Body of pancreas (tissue), 4 donors: ENCODE results near the gene SPSB2. TPM values are rescaled to one million over a fixed set of nuclear protein-coding genes. Genes with fewer than 3 reads are reported as not detected.
"Not testable (repeated sequence)": the region's sequence is repeated elsewhere in the genome, so short reads cannot be mapped to it uniquely, and the experiment has no call there.

ENCODE experiments used
- ATAC-seq: fragments of 150-250 bp; one replicate; pipeline ENCODE4 v1.9.1; 2016
- DNase-seq, 4 donors: peaks; one replicate each; pipeline ENCODE4 v3.0.0-alpha.2; 2019
- H3K27ac ChIP-seq, 4 donors: fragments of 200-600 bp; sonication (generic); 1 replicate in 3 of 4; 2 replicates in 1 of 4; pipeline versions ENCODE4 v1.5.1 to v1.6.1; 2016 to 2019; ENCODE audit warnings: mild to moderate bottlenecking in 1 of 4, mixed read lengths in 1 of 4, moderate library complexity in 1 of 4
- H3K27me3 ChIP-seq, 2 donors: fragments of 200-600 bp; sonication (generic); one replicate each; pipeline ENCODE4 v1.6.0; 2016; ENCODE audit warnings: mild to moderate bottlenecking in 1 of 2
- H3K36me3 ChIP-seq, 2 donors: fragments of 200-600 bp; sonication (generic); replicated peaks in 1 of 2; 2 replicates each; pipeline ENCODE4 v1.5.1; 2016; ENCODE audit warnings: low read depth in 2 of 2; ENCODE audit not compliant: insufficient read depth in 1 of 2
- H3K4me1 ChIP-seq: fragments of 200-600 bp; sonication (generic); one replicate; pipeline ENCODE4 v1.6.0; 2016
- H3K4me3 ChIP-seq, 2 donors: fragments of 200-600 bp; sonication (generic); 1 replicate in 1 of 2; 2 replicates in 1 of 2; pipeline ENCODE4 v1.5.1; 2016 to 2019
- H3K9me3 ChIP-seq, 3 donors: fragments of 200-600 bp; sonication (generic); 1 replicate in 2 of 3; 2 replicates in 1 of 3; pipeline ENCODE4 v1.5.1; 2016
- POLR2A ChIP-seq, 3 donors: fragments of 450-650 bp; IDR thresholded peaks; one replicate each; pipeline ENCODE4 v1.6.1; 2016; ENCODE audit warnings: antibody characterized with exemption in 3 of 3, mild to moderate bottlenecking in 2 of 3
- WGBS, 2 donors: methylation state at CpG; one replicate each; pipeline ENCODE4 v1.1.5; 2017; 5-methylcytosine and 5-hydroxymethylcytosine counted together
- intact Hi-C: fragments of 100-400 bp; cut with DNase I; formaldehyde crosslinking; loops from one replicate; pipeline ENCODE4 v1.15.1; 2023
- total RNA-seq, 2 donors: library from RNA; depleted of rRNA; stranded (reverse); fragments of >200 nt; gene quantifications; one replicate each; pipeline ENCODE4 v1.1.0, GENCODE V29; 2016
- TF ChIP-seq, protein P1 (sequence below), 7 experiments: fragments of 450-650 bp in 4 of 7; fragments of 200-600 bp in 3 of 7; sonication (generic) in 3 of 7; IDR thresholded peaks; one replicate each; pipeline ENCODE4 v1.5.1; 2016 to 2019; ENCODE audit warnings: antibody characterized with exemption in 7 of 7

The SPSB2 gene
- total RNA-seq, 2 donors from 2014 or later: 2.6 to 11.9 TPM

DNA sequence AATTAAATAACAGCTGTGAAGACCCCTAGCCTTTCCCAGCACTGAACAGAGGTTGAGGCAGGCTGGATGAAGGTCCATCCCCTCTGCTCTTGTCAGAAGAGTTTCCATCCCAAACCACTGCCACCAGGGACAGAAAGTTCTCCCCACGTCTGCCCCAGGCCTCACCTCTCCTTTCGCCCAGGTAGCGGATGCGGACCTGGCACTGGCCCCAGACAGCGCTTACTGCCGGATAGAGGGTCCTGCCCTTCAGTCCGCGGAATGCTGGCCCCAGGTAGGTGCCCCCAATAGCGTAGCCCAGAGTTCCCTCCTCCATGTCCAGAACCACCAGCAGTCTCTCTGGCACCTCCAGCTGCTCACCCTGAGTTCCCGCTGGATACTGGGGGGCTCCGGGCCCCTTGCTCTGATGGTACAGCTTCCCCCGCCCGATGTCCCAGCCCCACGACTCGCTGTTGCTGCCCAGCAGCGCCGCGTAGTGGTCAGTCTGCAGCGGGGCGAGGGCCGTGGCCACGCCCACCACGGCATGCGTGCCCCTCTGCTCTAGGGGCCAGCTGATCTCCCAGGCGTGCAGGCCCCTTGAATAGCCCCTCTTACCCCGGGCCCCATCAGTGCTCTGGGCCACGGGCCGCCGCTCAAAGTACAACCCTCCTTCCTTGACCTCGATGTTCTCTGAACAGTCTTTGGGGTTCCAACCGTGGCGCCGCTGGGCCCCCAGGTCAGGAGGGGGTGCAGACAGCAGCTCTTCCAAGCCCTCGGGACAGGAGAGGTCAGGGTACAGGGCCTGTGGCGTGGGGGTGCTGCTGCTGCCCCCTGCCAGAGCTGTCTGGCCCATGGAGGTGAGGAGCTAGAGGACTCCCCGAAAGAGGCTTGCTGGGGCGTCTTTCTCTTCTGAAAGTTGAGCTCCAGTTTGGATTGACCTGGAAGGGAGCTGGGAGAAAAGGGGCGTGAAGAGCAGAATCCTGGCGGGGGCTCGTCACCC, 742 bp downstream of the SPSB2 start:
- 0 to 1% methylated on average over 10 to 40 of the region's 40 CpGs for WGBS, 2 donors
- peaks cover 40% of the 10 kb centered on the region for H3K4me1 ChIP-seq
- TF ChIP-seq POLR2A (IDR thresholded peaks at IDR 0.05): no peak
- TF ChIP-seq, protein P1, sequence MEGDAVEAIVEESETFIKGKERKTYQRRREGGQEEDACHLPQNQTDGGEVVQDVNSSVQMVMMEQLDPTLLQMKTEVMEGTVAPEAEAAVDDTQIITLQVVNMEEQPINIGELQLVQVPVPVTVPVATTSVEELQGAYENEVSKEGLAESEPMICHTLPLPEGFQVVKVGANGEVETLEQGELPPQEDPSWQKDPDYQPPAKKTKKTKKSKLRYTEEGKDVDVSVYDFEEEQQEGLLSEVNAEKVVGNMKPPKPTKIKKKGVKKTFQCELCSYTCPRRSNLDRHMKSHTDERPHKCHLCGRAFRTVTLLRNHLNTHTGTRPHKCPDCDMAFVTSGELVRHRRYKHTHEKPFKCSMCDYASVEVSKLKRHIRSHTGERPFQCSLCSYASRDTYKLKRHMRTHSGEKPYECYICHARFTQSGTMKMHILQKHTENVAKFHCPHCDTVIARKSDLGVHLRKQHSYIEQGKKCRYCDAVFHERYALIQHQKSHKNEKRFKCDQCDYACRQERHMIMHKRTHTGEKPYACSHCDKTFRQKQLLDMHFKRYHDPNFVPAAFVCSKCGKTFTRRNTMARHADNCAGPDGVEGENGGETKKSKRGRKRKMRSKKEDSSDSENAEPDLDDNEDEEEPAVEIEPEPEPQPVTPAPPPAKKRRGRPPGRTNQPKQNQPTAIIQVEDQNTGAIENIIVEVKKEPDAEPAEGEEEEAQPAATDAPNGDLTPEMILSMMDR (IDR thresholded peaks at IDR 0.05): peak; percentile 89 to 98 (median 94)
- peak overlapping the region; percentile 20 to 75 for H3K4me3 ChIP-seq
- peak; percentile 69 for ATAC-seq
- no peaks in the 10 kb centered on the region for H3K9me3 ChIP-seq
- H3K27ac ChIP-seq: peak overlapping the region; percentile 8 to 82 (median 68)
- peaks cover 0 to 4% of the 10 kb centered on the region in 2 donors for H3K36me3 ChIP-seq
- no peaks in the 10 kb centered on the region for H3K27me3 ChIP-seq
- intact Hi-C loops: no loop called here
- DNase-seq: peak; percentile 82 to 87 (median 84)

DNA sequence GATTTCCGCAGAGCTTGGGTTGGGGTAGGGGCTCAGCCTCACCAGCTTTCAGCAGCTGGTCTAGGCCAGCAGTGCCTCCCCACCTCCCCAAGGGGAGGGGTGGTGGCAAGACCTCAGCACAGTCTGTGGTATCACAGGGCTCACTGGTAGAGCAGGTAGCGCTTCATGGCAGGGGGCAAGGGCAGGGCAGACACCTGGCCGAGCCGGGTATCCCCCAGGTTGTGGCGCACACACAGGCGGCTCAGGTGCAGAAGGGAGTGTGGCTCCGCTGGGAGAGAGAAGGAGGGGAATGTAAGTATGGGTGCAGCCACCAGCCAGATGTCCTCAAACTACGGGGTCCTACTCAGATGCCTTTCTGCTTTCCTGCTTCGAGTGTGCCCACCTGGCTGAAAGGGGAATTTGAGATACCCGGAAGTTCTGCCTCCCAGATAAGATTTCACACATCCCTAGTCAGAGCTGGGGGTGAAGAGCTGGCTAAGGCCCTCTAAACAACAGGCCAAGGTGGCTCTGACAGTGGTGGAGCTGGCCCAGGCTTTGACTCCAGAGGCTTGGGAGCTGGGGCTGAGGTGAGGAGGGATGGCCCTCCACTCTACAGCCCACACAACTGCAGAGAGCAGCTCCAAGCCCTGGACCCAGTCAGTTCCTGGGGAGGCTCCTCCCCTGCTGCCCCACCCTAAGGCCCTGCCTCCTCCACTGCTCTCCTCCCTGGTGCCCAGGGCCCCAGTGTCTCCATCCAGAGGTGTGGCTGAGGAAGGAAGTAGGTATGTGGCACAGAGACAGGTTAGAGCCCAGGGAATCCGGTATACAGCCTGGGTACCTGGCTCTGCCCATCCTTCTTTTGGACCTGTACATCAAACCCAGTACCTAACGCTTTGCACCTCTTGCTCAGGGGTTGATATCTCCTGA, 1.8 kb downstream of the SPSB2 start:
- Histone ChIP-seq H3K27me3 (no peaks in the 10 kb centered on the region), H3K9me3 (no peaks in the 10 kb centered on the region), H3K4me3 (no peak overlapping the region), H3K4me1 (peaks cover 47% of the 10 kb centered on the region), H3K36me3 (peaks cover 0 to 4% of the 10 kb centered on the region in 2 donors), H3K27ac (peak overlapping the region in 2 of 4 donors; percentile 54 to 82)
- TF ChIP-seq, protein P1 (IDR thresholded peaks at IDR 0.05): no peak
- peak in 1 of 3 donors; percentile 7 for TF ChIP-seq POLR2A (IDR thresholded peaks at IDR 0.05)
- ATAC-seq: no peak
- no peak for DNase-seq
- intact Hi-C loops: no loop called here
- 59 to 69% methylated on average over 3 to 12 of the region's 12 CpGs for WGBS, 2 donors

DNA sequence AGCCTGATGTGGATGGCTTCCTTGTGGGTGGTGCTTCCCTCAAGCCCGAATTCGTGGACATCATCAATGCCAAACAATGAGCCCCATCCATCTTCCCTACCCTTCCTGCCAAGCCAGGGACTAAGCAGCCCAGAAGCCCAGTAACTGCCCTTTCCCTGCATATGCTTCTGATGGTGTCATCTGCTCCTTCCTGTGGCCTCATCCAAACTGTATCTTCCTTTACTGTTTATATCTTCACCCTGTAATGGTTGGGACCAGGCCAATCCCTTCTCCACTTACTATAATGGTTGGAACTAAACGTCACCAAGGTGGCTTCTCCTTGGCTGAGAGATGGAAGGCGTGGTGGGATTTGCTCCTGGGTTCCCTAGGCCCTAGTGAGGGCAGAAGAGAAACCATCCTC, 2.8 kb downstream of the SPSB2 start:
- H3K36me3 ChIP-seq, H3K9me3 ChIP-seq, H3K4me3 ChIP-seq, DNase-seq, H3K27ac ChIP-seq, intact Hi-C loops, H3K27me3 ChIP-seq, ATAC-seq: not testable (repeated sequence)
- WGBS, 2 donors: 54% methylated on average over 4 of the region's 4 CpGs
- H3K4me1 ChIP-seq: peaks cover 47% of the 10 kb centered on the region

DNA sequence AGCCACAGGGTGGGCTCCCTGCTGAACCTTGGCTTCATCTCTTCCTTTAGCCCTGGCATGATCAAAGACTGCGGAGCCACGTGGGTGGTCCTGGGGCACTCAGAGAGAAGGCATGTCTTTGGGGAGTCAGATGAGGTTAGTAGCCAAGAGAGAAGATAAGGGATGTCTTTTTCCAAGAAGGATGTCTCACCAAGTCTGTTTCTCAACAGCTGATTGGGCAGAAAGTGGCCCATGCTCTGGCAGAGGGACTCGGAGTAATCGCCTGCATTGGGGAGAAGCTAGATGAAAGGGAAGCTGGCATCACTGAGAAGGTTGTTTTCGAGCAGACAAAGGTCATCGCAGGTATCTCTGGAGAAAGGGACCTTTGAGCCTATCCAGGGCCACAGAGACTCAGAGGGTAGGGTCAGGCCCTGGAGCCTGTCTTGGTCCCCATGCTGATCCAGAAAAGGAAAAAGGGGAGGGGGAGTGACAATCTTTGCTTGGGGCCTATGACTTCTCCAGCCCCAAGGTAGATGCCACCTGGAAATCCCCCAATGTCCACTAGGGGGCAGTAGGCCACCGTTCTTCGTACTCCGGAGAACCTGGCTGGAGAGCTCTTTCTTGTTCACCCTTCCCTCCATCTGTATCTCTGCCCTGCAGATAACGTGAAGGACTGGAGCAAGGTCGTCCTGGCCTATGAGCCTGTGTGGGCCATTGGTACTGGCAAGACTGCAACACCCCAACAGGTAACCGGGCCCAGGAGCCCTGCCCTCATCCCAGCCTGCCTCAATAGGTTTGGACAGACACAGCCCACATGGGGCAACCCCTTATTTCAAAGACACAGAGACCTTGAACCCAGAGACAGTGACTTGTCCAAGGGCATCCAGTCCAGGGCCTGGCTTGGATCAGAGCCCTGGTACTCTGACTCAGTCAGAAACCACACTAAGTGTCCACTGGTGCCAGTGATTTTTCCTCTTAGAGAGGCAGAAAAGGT, 3.8 kb downstream of the SPSB2 start:
- peaks cover 0 to 4% of the 10 kb centered on the region in 2 donors for H3K36me3 ChIP-seq
- intact Hi-C loops: no loop called here
- no peaks in the 10 kb centered on the region for H3K9me3 ChIP-seq
- peaks cover 47% of the 10 kb centered on the region for H3K4me1 ChIP-seq
- no peaks in the 10 kb centered on the region for H3K27me3 ChIP-seq
- no peak overlapping the region for H3K4me3 ChIP-seq
- TF ChIP-seq POLR2A (IDR thresholded peaks at IDR 0.05): no peak
- TF ChIP-seq, protein P1 (IDR thresholded peaks at IDR 0.05): peak; percentile 86 to 95 (median 92)
- H3K27ac ChIP-seq: peak overlapping the region in 3 of 4 donors; percentile 20 to 96 (median 83)
- peak; percentile 86 to 90 (median 88) for DNase-seq
- peak; percentile 25 for ATAC-seq
- 23 to 27% methylated on average over 12 of the region's 12 CpGs for WGBS, 2 donors
